HCT116 (cell line): ENCODE data around the gene PCCA. TPM values are rescaled to one million over a fixed set of nuclear protein-coding genes. Genes with fewer than 3 reads are reported as not detected.

Experiments used
- ATAC-seq: fragments of 200-7000 bp; cut with Tn5 transposase; 2 replicates; pipeline ENCODE4 v1.9.1; 2020; ENCODE audit warnings: mild to moderate bottlenecking, moderate library complexity
- BruUV-seq: library from RNA; stranded (reverse); fragments of 400-500 nt; replicated peaks from 2 replicates; lab custom pipeline; 2021; lab: Mats Ljungman, UMichigan
- CTCF ChIA-PET: fragments of 300-600 bp; sonication (Branson Sonifier 250); formaldehyde crosslinking; loops from one replicate; lab custom pipeline; 2021; ENCODE audit warnings: antibody characterized with exemption; lab: Charles Lee
- POLR2A ChIA-PET: fragments of 300-600, 350-600 bp; sonication (Branson Sonifier 250); formaldehyde crosslinking; loops from one replicate; lab custom pipeline; 2021; ENCODE audit warnings: antibody characterized with exemption; lab: Charles Lee
- RAD21 ChIA-PET, 2 experiments: fragments of 300-600 bp; sonication (Branson Sonifier 250); formaldehyde crosslinking; loops; one replicate each; lab custom pipeline; 2023; ENCODE audit warnings: low total read pairs in 2 of 2; ENCODE audit not compliant: uncharacterized antibody in 2 of 2, unreplicated experiment in 2 of 2, low non-redundant PET in 1 of 2; lab: Charles Lee
- DNase-seq: peaks from one replicate; pipeline ENCODE4 v3.0.0-alpha.2; 2010; ENCODE audit warnings: low read depth, low spot score
- H2AFZ ChIP-seq: fragments of 200-600 bp; shearing (Covaris generic), sonication (generic); 2 replicates; pipeline ENCODE4 v1.6.1; 2017; ENCODE audit warnings: low read depth, mixed run types, mixed read lengths, antibody characterized with exemption, low read length; ENCODE audit not compliant: poor library complexity, severe bottlenecking
- H3K27ac ChIP-seq: 2 replicates; pipeline ENCODE4 v1.5.1; 2012; ENCODE audit warnings: low read depth, low read length
- H3K27me3 ChIP-seq: fragments of 200-600 bp; sonication (generic); 2 replicates; pipeline ENCODE4 v1.6.1; 2016; ENCODE audit warnings: mixed run types, low read length, mixed read lengths; ENCODE audit not compliant: insufficient read depth
- H3K36me3 ChIP-seq, 2 experiments: fragments of 200-500 bp in 1 of 2; fragments of 200-600 bp in 1 of 2; sonication (Bioruptor generic) in 1 of 2; sonication (generic) in 1 of 2; 2 replicates each; pipeline versions ENCODE4 v1.5.1 to v1.6.1; 2014 to 2016; ENCODE audit warnings: low read length in 2 of 2, inconsistent platforms in 1 of 2, mixed read lengths in 1 of 2, mixed run types in 1 of 2; ENCODE audit not compliant: insufficient read depth in 2 of 2, control insufficient read depth in 1 of 2
- H3K4me1 ChIP-seq, 2 experiments: fragments of 200-600 bp in 1 of 2; sonication (generic) in 1 of 2; 2 replicates each; pipeline versions ENCODE4 v1.5.1 to v1.6.1; 2012 to 2017; ENCODE audit warnings: low read length in 2 of 2, inconsistent platforms in 1 of 2, mild to moderate bottlenecking in 1 of 2, mixed read lengths in 1 of 2, mixed run types in 1 of 2, moderate library complexity in 1 of 2; ENCODE audit not compliant: insufficient read depth in 2 of 2, control insufficient read depth in 1 of 2
- H3K4me2 ChIP-seq: fragments of 200-600 bp; sonication (generic); 2 replicates; pipeline ENCODE4 v1.6.1; 2017; ENCODE audit warnings: mixed run types, low read length, mixed read lengths
- H3K4me3 ChIP-seq, 2 experiments: fragments of 200-600 bp in 1 of 2; sonication (generic) in 1 of 2; replicated peaks in 1 of 2; 2 replicates each; pipeline ENCODE4 v1.5.1; 2011 to 2016; ENCODE audit warnings: low read length in 2 of 2, control low read depth in 1 of 2, low read depth in 1 of 2, mild to moderate bottlenecking in 1 of 2, mixed read lengths in 1 of 2, mixed run types in 1 of 2
- H3K79me2 ChIP-seq: fragments of 200-600 bp; sonication (generic); 2 replicates; pipeline ENCODE4 v1.6.1; 2017; ENCODE audit warnings: mild to moderate bottlenecking, mixed run types, low read length, moderate library complexity, mixed read lengths; ENCODE audit not compliant: insufficient read depth
- H3K9ac ChIP-seq: fragments of 200-600 bp; sonication (generic); 2 replicates; pipeline ENCODE4 v1.6.1; 2016; ENCODE audit warnings: low read length, mixed read lengths
- H3K9me2 ChIP-seq: fragments of 200-600 bp; sonication (generic), shearing (Covaris generic); 2 replicates; pipeline ENCODE4 v1.6.1; 2017; ENCODE audit warnings: mixed run types, mild to moderate bottlenecking, moderate library complexity; ENCODE audit not compliant: insufficient read depth
- H3K9me3 ChIP-seq, 2 experiments: fragments of 200-500 bp in 1 of 2; fragments of 200-600 bp in 1 of 2; sonication (Bioruptor generic) in 1 of 2; sonication (generic) in 1 of 2; 2 replicates each; pipeline ENCODE4 v1.6.1; 2014 to 2017; ENCODE audit warnings: low read length in 2 of 2, mixed read lengths in 2 of 2, inconsistent platforms in 1 of 2, low read depth in 1 of 2, mild to moderate bottlenecking in 1 of 2, mixed run types in 1 of 2, moderate library complexity in 1 of 2; ENCODE audit not compliant: control insufficient read depth in 1 of 2, insufficient read depth in 1 of 2
- H4K20me1 ChIP-seq: fragments of 200-600 bp; sonication (generic), shearing (Covaris generic); 2 replicates; pipeline ENCODE4 v1.6.1; 2017; ENCODE audit warnings: mixed run types, mild to moderate bottlenecking, moderate library complexity; ENCODE audit not compliant: insufficient read depth
- CBX3 ChIP-seq: IDR thresholded peaks from 2 replicates; pipeline ENCODE4 v1.6.1; 2012; ENCODE audit warnings: low read depth
- CEBPB ChIP-seq: IDR thresholded peaks from 2 replicates; pipeline ENCODE4 v1.6.1; 2012; ENCODE audit warnings: low read depth
- EZH2 ChIP-seq: fragments of 200-600 bp; sonication (generic); IDR thresholded peaks from 2 replicates; pipeline ENCODE4 v1.6.1; 2017; ENCODE audit warnings: antibody characterized with exemption, mixed run types
- EZH2phosphoT487 ChIP-seq: fragments of 200-600 bp; IDR thresholded peaks from 2 replicates; pipeline ENCODE4 v1.6.1; 2018; ENCODE audit warnings: antibody characterized with exemption, borderline replicate concordance
- POLR2AphosphoS5 ChIP-seq: IDR thresholded peaks from 2 replicates; pipeline ENCODE4 v1.6.1; 2011; ENCODE audit warnings: mild to moderate bottlenecking, low read depth, low read length, moderate library complexity
- ZNF274 ChIP-seq: fragments of 200-500 bp; sonication (Bioruptor generic); IDR thresholded peaks from 2 replicates; pipeline ENCODE4 v1.6.1; 2014; ENCODE audit warnings: mild to moderate bottlenecking, low read depth, low read length, inconsistent platforms
- intact Hi-C: fragments of 100-400 bp; cut with micrococcal nuclease; formaldehyde crosslinking; loops from 2 replicates; pipeline ENCODE4 v1.10.0; 2022
- total RNA-seq: library from RNA; stranded (reverse); gene quantifications from one replicate; pipeline ENCODE4 v1.2.1, GENCODE V29; 2021; ENCODE audit not compliant: unreplicated experiment
- TF ChIP-seq, protein P1 (sequence below): IDR thresholded peaks from 2 replicates; pipeline ENCODE4 v1.6.1; 2012; ENCODE audit warnings: low read depth
- TF ChIP-seq, protein P2 (sequence below): IDR thresholded peaks from 2 replicates; pipeline ENCODE4 v1.6.1; 2012
- TF ChIP-seq, protein P3 (sequence below): IDR thresholded peaks from 2 replicates; pipeline ENCODE4 v1.6.1; 2011; ENCODE audit warnings: mild to moderate bottlenecking, low read length, moderate library complexity; ENCODE audit not compliant: insufficient replicate concordance; ENCODE audit errors: extremely low read depth

PCCA gene
- total RNA-seq, 1 experiment from 2014 or later = 23.0 TPM

DNA sequence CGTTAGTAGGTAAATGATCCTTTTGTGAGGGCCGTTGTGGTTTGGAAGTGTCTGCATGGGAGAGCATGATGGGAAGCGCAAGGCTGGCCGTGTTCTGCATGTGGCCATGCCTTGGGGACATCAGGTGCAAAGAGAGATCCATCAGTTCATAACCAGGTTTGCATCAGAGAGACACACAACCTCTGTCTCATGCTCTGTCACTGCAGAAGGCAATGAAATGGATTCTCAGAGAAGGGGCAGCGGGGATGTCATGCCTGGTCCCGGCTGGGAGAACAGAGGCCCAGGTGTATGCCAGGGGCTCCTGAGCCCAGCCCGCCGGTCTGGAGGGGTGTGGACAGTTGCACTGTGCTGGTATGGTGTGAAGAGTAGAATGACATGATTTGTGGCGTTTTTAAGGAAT, 439.5 kb downstream of the PCCA start (continued):
- TF ChIP-seq, protein P1, sequence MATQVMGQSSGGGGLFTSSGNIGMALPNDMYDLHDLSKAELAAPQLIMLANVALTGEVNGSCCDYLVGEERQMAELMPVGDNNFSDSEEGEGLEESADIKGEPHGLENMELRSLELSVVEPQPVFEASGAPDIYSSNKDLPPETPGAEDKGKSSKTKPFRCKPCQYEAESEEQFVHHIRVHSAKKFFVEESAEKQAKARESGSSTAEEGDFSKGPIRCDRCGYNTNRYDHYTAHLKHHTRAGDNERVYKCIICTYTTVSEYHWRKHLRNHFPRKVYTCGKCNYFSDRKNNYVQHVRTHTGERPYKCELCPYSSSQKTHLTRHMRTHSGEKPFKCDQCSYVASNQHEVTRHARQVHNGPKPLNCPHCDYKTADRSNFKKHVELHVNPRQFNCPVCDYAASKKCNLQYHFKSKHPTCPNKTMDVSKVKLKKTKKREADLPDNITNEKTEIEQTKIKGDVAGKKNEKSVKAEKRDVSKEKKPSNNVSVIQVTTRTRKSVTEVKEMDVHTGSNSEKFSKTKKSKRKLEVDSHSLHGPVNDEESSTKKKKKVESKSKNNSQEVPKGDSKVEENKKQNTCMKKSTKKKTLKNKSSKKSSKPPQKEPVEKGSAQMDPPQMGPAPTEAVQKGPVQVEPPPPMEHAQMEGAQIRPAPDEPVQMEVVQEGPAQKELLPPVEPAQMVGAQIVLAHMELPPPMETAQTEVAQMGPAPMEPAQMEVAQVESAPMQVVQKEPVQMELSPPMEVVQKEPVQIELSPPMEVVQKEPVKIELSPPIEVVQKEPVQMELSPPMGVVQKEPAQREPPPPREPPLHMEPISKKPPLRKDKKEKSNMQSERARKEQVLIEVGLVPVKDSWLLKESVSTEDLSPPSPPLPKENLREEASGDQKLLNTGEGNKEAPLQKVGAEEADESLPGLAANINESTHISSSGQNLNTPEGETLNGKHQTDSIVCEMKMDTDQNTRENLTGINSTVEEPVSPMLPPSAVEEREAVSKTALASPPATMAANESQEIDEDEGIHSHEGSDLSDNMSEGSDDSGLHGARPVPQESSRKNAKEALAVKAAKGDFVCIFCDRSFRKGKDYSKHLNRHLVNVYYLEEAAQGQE = no peak
- TF ChIP-seq, protein P2, sequence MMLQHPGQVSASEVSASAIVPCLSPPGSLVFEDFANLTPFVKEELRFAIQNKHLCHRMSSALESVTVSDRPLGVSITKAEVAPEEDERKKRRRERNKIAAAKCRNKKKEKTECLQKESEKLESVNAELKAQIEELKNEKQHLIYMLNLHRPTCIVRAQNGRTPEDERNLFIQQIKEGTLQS = no peak
- TF ChIP-seq ZNF274 (no peak), CBX3 (no peak), POLR2AphosphoS5 (no peak), CEBPB (no peak)
- TF ChIP-seq, protein P3, sequence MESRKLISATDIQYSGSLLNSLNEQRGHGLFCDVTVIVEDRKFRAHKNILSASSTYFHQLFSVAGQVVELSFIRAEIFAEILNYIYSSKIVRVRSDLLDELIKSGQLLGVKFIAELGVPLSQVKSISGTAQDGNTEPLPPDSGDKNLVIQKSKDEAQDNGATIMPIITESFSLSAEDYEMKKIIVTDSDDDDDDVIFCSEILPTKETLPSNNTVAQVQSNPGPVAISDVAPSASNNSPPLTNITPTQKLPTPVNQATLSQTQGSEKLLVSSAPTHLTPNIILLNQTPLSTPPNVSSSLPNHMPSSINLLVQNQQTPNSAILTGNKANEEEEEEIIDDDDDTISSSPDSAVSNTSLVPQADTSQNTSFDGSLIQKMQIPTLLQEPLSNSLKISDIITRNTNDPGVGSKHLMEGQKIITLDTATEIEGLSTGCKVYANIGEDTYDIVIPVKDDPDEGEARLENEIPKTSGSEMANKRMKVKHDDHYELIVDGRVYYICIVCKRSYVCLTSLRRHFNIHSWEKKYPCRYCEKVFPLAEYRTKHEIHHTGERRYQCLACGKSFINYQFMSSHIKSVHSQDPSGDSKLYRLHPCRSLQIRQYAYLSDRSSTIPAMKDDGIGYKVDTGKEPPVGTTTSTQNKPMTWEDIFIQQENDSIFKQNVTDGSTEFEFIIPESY = no peak

DNA sequence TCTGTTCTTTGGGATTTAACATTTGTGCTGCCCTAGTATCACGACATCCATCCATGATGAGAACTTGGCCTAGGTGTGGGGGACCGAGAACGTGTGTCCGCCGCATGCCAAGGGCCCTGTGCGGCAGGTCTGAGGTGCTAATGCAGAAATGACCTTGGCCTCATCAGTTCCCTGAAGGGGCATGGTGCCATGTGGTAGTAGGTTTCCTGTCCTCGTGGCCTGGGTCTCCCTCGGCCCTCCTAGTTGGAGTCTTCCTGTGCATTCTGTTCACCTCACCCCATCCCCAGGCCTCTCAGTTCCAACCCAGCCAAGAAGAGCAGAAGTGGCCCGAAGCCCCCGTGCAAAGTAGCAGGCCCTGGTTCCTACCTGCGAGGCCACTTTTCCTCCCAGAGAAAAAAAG, 439.9 kb downstream of the PCCA start:
- H4K20me1 ChIP-seq = no peaks in the 10 kb centered on the region
- ChIA-PET CTCF (no interaction called here), POLR2A (no interaction called here), RAD21 (no interaction called here)
- H3K9ac ChIP-seq = no peak overlapping the region
- intact Hi-C loops = no loop called here
- H3K79me2 ChIP-seq = no peaks in the 10 kb centered on the region
- no peak overlapping the region for H3K27ac ChIP-seq
- no peak overlapping the region for H3K4me3 ChIP-seq
- DNase-seq = no peak
- no TSS peak for BruUV-seq
- ATAC-seq = no peak
- H3K27me3 ChIP-seq = no peaks in the 10 kb centered on the region
- H3K4me1 ChIP-seq = no peaks in the 10 kb centered on the region
- H3K9me2 ChIP-seq = no peaks in the 10 kb centered on the region
- TF ChIP-seq EZH2 (no peak), EZH2phosphoT487 (no peak), POLR2AphosphoS5 (no peak)
- no peak overlapping the region for H3K4me2 ChIP-seq
- no peaks in the 10 kb centered on the region for H3K36me3 ChIP-seq
- no peak overlapping the region for H2AFZ ChIP-seq
- H3K9me3 ChIP-seq = no peaks in the 10 kb centered on the region
